ENCODE results near the gene TP53INP2.
"Not testable (repeated sequence)": the region's sequence is repeated elsewhere in the genome, so short reads cannot be mapped to it uniquely, and the experiment has no call there.

The TP53INP2 gene

GRCh38 chr20:34709831-34710567, 5.9 kb downstream of the TP53INP2 start:
- Mint-ChIP-seq H3K27me3 (peaks cover 28% of the 10 kb centered on the region), H3K4me1 (peaks cover 37% of the 10 kb centered on the region), H3K36me3 (peaks cover 8% of the 10 kb centered on the region), H3K27ac (peak overlapping the region; percentile 87), H3K4me3 (peak overlapping the region; percentile 80), H3K9me3 (no peaks in the 10 kb centered on the region)
- CTCF ChIA-PET = interaction anchor here (1.0 to 1.7 kb wide), 4 partner anchors 59 to 398 kb away, joined by 3 to 5 read pairs (median 4); no protein-coding TSS in a partner anchor
- no peak for DNase-seq

- peaks cover 11% of the 10 kb centered on the region for H3K36me3 Mint-ChIP-seq
- CTCF ChIA-PET = interaction anchor here (1.0 to 1.3 kb wide), 3 partner anchors 59 to 396 kb away, joined by 3 to 5 read pairs (median 3); no protein-coding TSS in a partner anchor
- no peak for DNase-seq
- no peaks in the 10 kb centered on the region for H3K9me3 Mint-ChIP-seq
- peak overlapping the region; percentile 1 for H3K27ac Mint-ChIP-seq
- peaks cover 32% of the 10 kb centered on the region for H3K4me1 Mint-ChIP-seq
- H3K4me3 Mint-ChIP-seq = peak overlapping the region; percentile 77
- peaks cover 27% of the 10 kb centered on the region for H3K27me3 Mint-ChIP-seq
These were observed 6.4 kb downstream of the TP53INP2 start for GRCh38 chr20:34710568-34710839.

- no peaks in the 10 kb centered on the region for H3K9me3 Mint-ChIP-seq
- no peak for DNase-seq
- H3K4me1 Mint-ChIP-seq = peaks cover 29% of the 10 kb centered on the region
- CTCF ChIA-PET = interaction anchor here (1.0 to 1.4 kb wide), 4 partner anchors 58 to 398 kb away, joined by 3 to 5 read pairs (median 4); no protein-coding TSS in a partner anchor
- peak overlapping the region; percentile 77 for H3K4me3 Mint-ChIP-seq
- H3K36me3 Mint-ChIP-seq = peaks cover 11% of the 10 kb centered on the region
- peaks cover 24% of the 10 kb centered on the region for H3K27me3 Mint-ChIP-seq
- no peak overlapping the region for H3K27ac Mint-ChIP-seq
These were observed 6.9 kb downstream of the TP53INP2 start for GRCh38 chr20:34710861-34711574.

- Mint-ChIP-seq H3K27me3 (peaks cover 18% of the 10 kb centered on the region), H3K9me3 (no peaks in the 10 kb centered on the region), H3K4me1 (peaks cover 20% of the 10 kb centered on the region), H3K36me3 (peaks cover 11% of the 10 kb centered on the region), H3K27ac (no peak overlapping the region), H3K4me3 (no peak overlapping the region)
- no peak for DNase-seq
- CTCF ChIA-PET = interaction anchor here (0.8 to 1.4 kb wide), 2 partner anchors 173 to 399 kb away, joined by 3 to 4 read pairs; no protein-coding TSS in a partner anchor
These were observed 7.8 kb downstream of the TP53INP2 start for GRCh38 chr20:34711813-34712430.

- CTCF ChIA-PET = interaction anchor here (0.8 to 1.4 kb wide), 2 partner anchors 174 to 400 kb away, joined by 3 to 4 read pairs; no protein-coding TSS in a partner anchor
- no peaks in the 10 kb centered on the region for H3K9me3 Mint-ChIP-seq
- no peak for DNase-seq
- peaks cover 15% of the 10 kb centered on the region for H3K27me3 Mint-ChIP-seq
- H3K4me1 Mint-ChIP-seq = peaks cover 18% of the 10 kb centered on the region
- no peak overlapping the region for H3K4me3 Mint-ChIP-seq
- peaks cover 15% of the 10 kb centered on the region for H3K36me3 Mint-ChIP-seq
- no peak overlapping the region for H3K27ac Mint-ChIP-seq
These were observed 8.5 kb downstream of the TP53INP2 start for GRCh38 chr20:34712525-34713192.

GRCh38 chr20:34713194-34713943, 9.2 kb downstream of the TP53INP2 start:
- Mint-ChIP-seq H3K4me3 (no peak overlapping the region), H3K27me3 (peaks cover 14% of the 10 kb centered on the region), H3K9me3 (no peaks in the 10 kb centered on the region), H3K4me1 (peaks cover 11% of the 10 kb centered on the region), H3K27ac (no peak overlapping the region), H3K36me3 (peaks cover 18% of the 10 kb centered on the region)
- CTCF ChIA-PET = no interaction called here
- DNase-seq = no peak

- H3K9me3 Mint-ChIP-seq, H3K4me1 Mint-ChIP-seq, CTCF ChIA-PET, DNase-seq, H3K27ac Mint-ChIP-seq, H3K4me3 Mint-ChIP-seq, H3K27me3 Mint-ChIP-seq: not testable (repeated sequence)
- peaks cover 22% of the 10 kb centered on the region for H3K36me3 Mint-ChIP-seq
These were observed 9.9 kb downstream of the TP53INP2 start for GRCh38 chr20:34713944-34714515.

- Mint-ChIP-seq H3K36me3 (peaks cover 30% of the 10 kb centered on the region), H3K4me1 (peaks cover 7% of the 10 kb centered on the region), H3K27ac (no peak overlapping the region), H3K4me3 (no peak overlapping the region), H3K9me3 (no peaks in the 10 kb centered on the region), H3K27me3 (peaks cover 7% of the 10 kb centered on the region)
- CTCF ChIA-PET = interaction anchor here (1.5 kb wide), 1 partner anchor 403 kb away, joined by 6 read pairs; no protein-coding TSS in a partner anchor
- no peak for DNase-seq
These were observed 11.2 kb downstream of the TP53INP2 start for GRCh38 chr20:34715384-34715783.

GRCh38 chr20:34716921-34717229, 12.7 kb downstream of the TP53INP2 start:
- H3K27ac Mint-ChIP-seq = no peak overlapping the region
- no peaks in the 10 kb centered on the region for H3K27me3 Mint-ChIP-seq
- H3K4me1 Mint-ChIP-seq = peaks cover 4% of the 10 kb centered on the region
- H3K4me3 Mint-ChIP-seq = no peak overlapping the region
- H3K9me3 Mint-ChIP-seq = no peaks in the 10 kb centered on the region
- peaks cover 32% of the 10 kb centered on the region for H3K36me3 Mint-ChIP-seq
- CTCF ChIA-PET = interaction anchor here (0.6 kb wide), 1 partner anchor 180 kb away, joined by 3 read pairs; no protein-coding TSS in a partner anchor
- DNase-seq = no peak

GRCh38 chr20:34717230-34718095, 13.3 kb downstream of the TP53INP2 start:
- Mint-ChIP-seq H3K4me3 (no peak overlapping the region), H3K36me3 (peaks cover 32% of the 10 kb centered on the region), H3K27ac (no peak overlapping the region), H3K9me3 (no peaks in the 10 kb centered on the region), H3K4me1 (peaks cover 4% of the 10 kb centered on the region), H3K27me3 (no peaks in the 10 kb centered on the region)
- no peak for DNase-seq
- CTCF ChIA-PET = interaction anchor here (0.6 kb wide), 1 partner anchor 181 kb away, joined by 3 read pairs; no protein-coding TSS in a partner anchor

GRCh38 chr20:34719242-34720017, 15.3 kb downstream of the TP53INP2 start:
- peaks cover 27% of the 10 kb centered on the region for H3K36me3 Mint-ChIP-seq
- H3K27ac Mint-ChIP-seq = not testable (repeated sequence)

GRCh38 chr20:34720266-34720665, 16.1 kb downstream of the TP53INP2 start:
- Mint-ChIP-seq H3K36me3 (peaks cover 23% of the 10 kb centered on the region), H3K9me3 (no peaks in the 10 kb centered on the region), H3K4me1 (peaks cover 4% of the 10 kb centered on the region), H3K27me3 (no peaks in the 10 kb centered on the region), H3K27ac (no peak overlapping the region), H3K4me3 (no peak overlapping the region)
- no peak for DNase-seq
- CTCF ChIA-PET = interaction anchor here (0.5 to 2.0 kb wide), 3 partner anchors 49 to 408 kb away, joined by 5 to 10 read pairs (median 8); no protein-coding TSS in a partner anchor

More at GRCh38 chr20:34719242-34720017, 15.3 kb downstream of the TP53INP2 start:
- H3K9me3 Mint-ChIP-seq, H3K27me3 Mint-ChIP-seq, DNase-seq, H3K4me1 Mint-ChIP-seq, H3K4me3 Mint-ChIP-seq: not testable (repeated sequence)
- CTCF ChIA-PET = interaction anchor here (0.6 to 2.0 kb wide), 3 partner anchors 50 to 407 kb away, joined by 3 to 10 read pairs (median 8); no protein-coding TSS in a partner anchor

All from activated naive CD4-positive, alpha-beta T cell treated with anti-CD3 and anti-CD28 coated beads, Interleukin-2, amount 10 ng/mL, durations not matched to agents 7 days and 5 days (primary cell).